Activated CD8-positive, alpha-beta T cell treated with anti-CD3 and anti-CD28 coated beads for 36 hours (primary cell): Measurements from ENCODE around the gene AXIN1. TPM values are rescaled to one million over a fixed set of nuclear protein-coding genes. Genes with fewer than 3 reads are reported as not detected.

ENCODE experiments used
- ATAC-seq: fragments of 200-7000 bp; cut with Tn5 transposase; one replicate; pipeline ENCODE4 v1.10.0; 2021; ENCODE audit warnings: mild to moderate bottlenecking, moderate library complexity
- CTCF ChIA-PET: fragments of 350-600 bp; sonication (Branson Sonifier 250); formaldehyde crosslinking; loops from one replicate; lab custom pipeline; 2021; ENCODE audit warnings: antibody characterized with exemption; lab: Charles Lee
- POLR2A ChIA-PET: fragments of 350-600 bp; sonication (Branson Sonifier 250); formaldehyde crosslinking; loops from one replicate; lab custom pipeline; 2021; ENCODE audit warnings: antibody characterized with exemption; lab: Charles Lee
- DNase-seq: peaks from one replicate; pipeline ENCODE4 v3.0.0-alpha.2; 2020
- H3K27ac Mint-ChIP-seq: one replicate; pipeline ENCODE4 v1.8.0; 2021; ENCODE audit warnings: mild to moderate bottlenecking, mixed read lengths
- H3K27me3 Mint-ChIP-seq: one replicate; pipeline ENCODE4 v1.8.0; 2021; ENCODE audit warnings: mixed read lengths
- H3K36me3 Mint-ChIP-seq: one replicate; pipeline ENCODE4 v1.8.0; 2021; ENCODE audit warnings: low read depth, mixed read lengths
- H3K4me1 Mint-ChIP-seq: one replicate; pipeline ENCODE4 v1.8.0; 2021; ENCODE audit warnings: low read depth, mixed read lengths
- H3K4me3 Mint-ChIP-seq: one replicate; pipeline ENCODE4 v1.8.0; 2021; ENCODE audit warnings: mild to moderate bottlenecking, moderate library complexity, mixed read lengths
- H3K9me3 Mint-ChIP-seq: one replicate; pipeline ENCODE4 v1.8.0; 2021; ENCODE audit warnings: mixed read lengths
- intact Hi-C: fragments of 100-400 bp; cut with micrococcal nuclease; formaldehyde crosslinking; loops from one replicate; pipeline ENCODE4 v1.10.0; 2022
- total RNA-seq, 2 experiments: library from RNA; stranded (reverse); gene quantifications; one replicate each; pipeline ENCODE4 v1.2.3, GENCODE V29; 2021
- TF ChIP-seq, protein P1 (sequence below): fragments of 200-600 bp; IDR thresholded peaks from one replicate; pipeline ENCODE4 v1.8.0; 2022; ENCODE audit warnings: antibody characterized with exemption, mild to moderate bottlenecking

Gene AXIN1
- total RNA-seq, 2 experiments from 2014 or later = 24.1 to 24.9 TPM

DNA sequence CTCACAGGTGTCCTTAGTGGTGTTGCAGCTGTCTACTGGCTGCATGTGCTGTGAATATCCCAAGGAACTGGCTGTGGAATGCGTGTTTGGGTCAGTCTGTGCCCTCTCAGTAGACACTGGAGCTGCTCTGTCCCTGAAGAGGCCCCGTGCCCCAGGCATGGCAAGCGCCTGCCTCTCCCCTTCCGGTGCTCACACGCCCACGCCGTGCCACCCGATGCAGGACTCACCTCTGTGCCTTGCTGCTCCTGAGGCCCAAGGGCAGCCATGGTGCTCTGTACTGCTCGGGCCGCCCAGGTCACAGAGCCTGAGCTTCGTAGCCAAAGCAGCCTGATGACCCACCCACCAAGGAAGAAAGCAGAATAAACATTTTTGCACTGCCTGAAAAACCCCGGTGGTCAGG, 86.8 kb downstream of the AXIN1 start:
- Mint-ChIP-seq H3K4me1 (no peaks in the 10 kb centered on the region), H3K27me3 (no peaks in the 10 kb centered on the region), H3K9me3 (no peaks in the 10 kb centered on the region), H3K4me3 (no peak overlapping the region), H3K36me3 (no peaks in the 10 kb centered on the region), H3K27ac (no peak overlapping the region)
- ChIA-PET CTCF (no interaction called here), POLR2A (no interaction called here)
- ATAC-seq = no peak
- intact Hi-C loops = no loop called here
- TF ChIP-seq, protein P1, sequence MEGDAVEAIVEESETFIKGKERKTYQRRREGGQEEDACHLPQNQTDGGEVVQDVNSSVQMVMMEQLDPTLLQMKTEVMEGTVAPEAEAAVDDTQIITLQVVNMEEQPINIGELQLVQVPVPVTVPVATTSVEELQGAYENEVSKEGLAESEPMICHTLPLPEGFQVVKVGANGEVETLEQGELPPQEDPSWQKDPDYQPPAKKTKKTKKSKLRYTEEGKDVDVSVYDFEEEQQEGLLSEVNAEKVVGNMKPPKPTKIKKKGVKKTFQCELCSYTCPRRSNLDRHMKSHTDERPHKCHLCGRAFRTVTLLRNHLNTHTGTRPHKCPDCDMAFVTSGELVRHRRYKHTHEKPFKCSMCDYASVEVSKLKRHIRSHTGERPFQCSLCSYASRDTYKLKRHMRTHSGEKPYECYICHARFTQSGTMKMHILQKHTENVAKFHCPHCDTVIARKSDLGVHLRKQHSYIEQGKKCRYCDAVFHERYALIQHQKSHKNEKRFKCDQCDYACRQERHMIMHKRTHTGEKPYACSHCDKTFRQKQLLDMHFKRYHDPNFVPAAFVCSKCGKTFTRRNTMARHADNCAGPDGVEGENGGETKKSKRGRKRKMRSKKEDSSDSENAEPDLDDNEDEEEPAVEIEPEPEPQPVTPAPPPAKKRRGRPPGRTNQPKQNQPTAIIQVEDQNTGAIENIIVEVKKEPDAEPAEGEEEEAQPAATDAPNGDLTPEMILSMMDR = no peak
- DNase-seq = no peak

DNA sequence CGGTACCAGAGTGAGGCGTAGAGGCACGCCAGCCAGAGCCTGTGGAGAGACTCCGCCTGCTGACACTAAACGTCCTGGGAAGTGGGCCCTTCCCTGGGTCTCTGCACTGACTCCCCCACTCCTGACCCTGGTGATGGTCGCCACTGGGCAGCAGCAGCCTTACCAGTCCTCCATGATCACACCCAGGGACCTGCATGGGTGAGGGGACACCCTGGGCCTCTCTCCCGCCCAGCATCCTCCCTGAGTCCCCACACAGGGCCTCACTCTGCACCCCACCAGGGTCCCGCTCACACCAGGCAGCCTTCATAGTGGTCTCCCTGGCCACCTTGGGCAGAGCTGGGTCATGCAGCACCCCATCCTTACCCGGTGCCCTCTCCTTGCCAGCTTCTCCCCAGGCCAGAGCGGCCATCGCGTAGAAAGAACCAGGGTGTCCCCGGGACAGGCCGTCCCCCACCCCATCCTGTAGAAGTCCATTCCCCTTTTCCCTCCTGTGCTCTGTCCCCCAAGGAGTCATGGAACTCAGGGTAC, 87.5 kb downstream of the AXIN1 start:
- TF ChIP-seq, protein P1 = no peak
- Mint-ChIP-seq H3K4me1 (no peaks in the 10 kb centered on the region), H3K4me3 (no peak overlapping the region), H3K27me3 (no peaks in the 10 kb centered on the region), H3K36me3 (peaks cover 2% of the 10 kb centered on the region), H3K9me3 (no peaks in the 10 kb centered on the region), H3K27ac (no peak overlapping the region)
- ATAC-seq (no peak), DNase-seq (no peak)
- CTCF ChIA-PET = no interaction called here
- POLR2A ChIA-PET = interaction anchor here (1.3 kb wide), 1 partner anchor 11 kb away, joined by 3 read pairs; no protein-coding TSS in a partner anchor
- intact Hi-C loops = no loop called here

GRCh38 chr16:264440-264951, 88.0 kb downstream of the AXIN1 start:
- intact Hi-C loops = no loop called here
- ChIA-PET POLR2A (interaction anchor here (1.3 kb wide), 1 partner anchor 10 kb away, joined by 3 read pairs; no protein-coding TSS in a partner anchor), CTCF (no interaction called here)
- Mint-ChIP-seq H3K27ac (no peak overlapping the region), H3K4me1 (no peaks in the 10 kb centered on the region), H3K4me3 (no peak overlapping the region), H3K36me3 (peaks cover 2% of the 10 kb centered on the region), H3K27me3 (no peaks in the 10 kb centered on the region), H3K9me3 (no peaks in the 10 kb centered on the region)
- TF ChIP-seq, protein P1 = no peak
- ATAC-seq (no peak), DNase-seq (no peak)

DNA sequence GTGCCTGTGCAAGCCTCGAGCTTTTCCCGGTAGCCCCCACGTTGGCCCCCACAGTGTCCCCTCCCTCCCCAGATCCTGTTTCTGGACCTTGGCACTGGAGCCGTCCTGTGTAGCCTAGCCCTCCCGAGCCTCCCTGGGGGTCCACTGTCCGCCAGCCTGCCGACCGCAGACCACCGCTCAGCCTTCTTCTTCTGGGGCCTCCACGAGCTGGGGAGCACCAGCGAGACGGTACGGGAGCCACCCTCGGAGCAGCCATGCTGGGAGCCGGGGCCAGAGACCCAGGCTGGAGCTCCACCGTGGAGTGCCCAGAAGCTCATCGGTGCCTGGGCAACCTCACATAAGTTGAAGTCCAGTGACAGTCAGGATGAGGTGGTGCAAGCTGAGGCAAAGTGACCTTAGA, 88.6 kb downstream of the AXIN1 start:
- no peaks in the 10 kb centered on the region for H3K9me3 Mint-ChIP-seq
- TF ChIP-seq, protein P1 = no peak
- no peak overlapping the region for H3K27ac Mint-ChIP-seq
- no peaks in the 10 kb centered on the region for H3K27me3 Mint-ChIP-seq
- no peaks in the 10 kb centered on the region for H3K4me1 Mint-ChIP-seq
- intact Hi-C loops = no loop called here
- POLR2A ChIA-PET = interaction anchor here (1.3 kb wide), 1 partner anchor 10 kb away, joined by 3 read pairs; no protein-coding TSS in a partner anchor
- H3K4me3 Mint-ChIP-seq = no peak overlapping the region
- ATAC-seq = no peak
- DNase-seq = no peak
- H3K36me3 Mint-ChIP-seq = peaks cover 2% of the 10 kb centered on the region
- CTCF ChIA-PET = no interaction called here

DNA sequence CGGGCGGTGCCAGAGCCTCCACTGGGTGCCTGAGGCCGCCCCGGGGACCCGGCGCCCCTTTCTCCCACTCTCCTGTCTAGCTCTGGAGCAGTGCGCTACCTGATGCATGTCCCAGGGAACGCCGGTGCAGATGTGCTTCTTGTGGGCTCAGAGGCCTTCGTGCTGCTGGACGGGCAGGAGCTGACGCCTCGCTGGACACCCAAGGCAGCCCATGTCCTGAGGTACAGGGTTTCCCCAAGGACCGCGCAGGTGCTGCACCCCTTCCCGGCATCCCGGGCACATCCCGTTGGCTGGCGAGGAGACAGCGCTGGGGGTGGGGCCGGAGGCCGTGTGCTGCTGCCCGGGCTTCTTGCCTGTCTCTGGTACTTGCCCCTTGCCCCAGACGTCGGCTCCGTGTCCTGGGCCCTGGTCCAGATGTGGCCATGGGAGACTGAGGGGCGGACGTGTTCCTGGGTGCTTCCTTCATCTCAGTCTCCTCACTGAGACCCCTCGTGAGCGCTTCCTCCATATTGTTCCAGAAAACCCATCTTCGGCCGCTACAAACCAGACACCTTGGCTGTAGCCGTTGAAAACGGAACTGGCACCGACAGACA, 89.2 kb downstream of the AXIN1 start:
- Mint-ChIP-seq H3K36me3 (peaks cover 2% of the 10 kb centered on the region), H3K27ac (no peak overlapping the region), H3K4me1 (no peaks in the 10 kb centered on the region), H3K27me3 (no peaks in the 10 kb centered on the region), H3K9me3 (no peaks in the 10 kb centered on the region), H3K4me3 (no peak overlapping the region)
- TF ChIP-seq, protein P1 = no peak
- ATAC-seq = no peak
- no peak for DNase-seq
- ChIA-PET POLR2A (interaction anchor here (1.3 kb wide), 1 partner anchor 9 kb away, joined by 3 read pairs; no protein-coding TSS in a partner anchor), CTCF (no interaction called here)
- intact Hi-C loops = no loop called here
